WTC11 (cell line): ENCODE measurements around the gene VCPKMT.

Source experiments
- EMX1 ChIP-seq: fragments of 250-450 bp; sonication (Bioruptor Pico); IDR thresholded peaks from 2 replicates; pipeline ENCODE4 v1.8.0; 2021; ENCODE audit warnings: mild to moderate bottlenecking
- JUN ChIP-seq: sonication (generic); formaldehyde crosslinking; IDR thresholded peaks from 2 replicates; pipeline ENCODE4 v1.8.0; 2023; ENCODE audit warnings: mild to moderate bottlenecking, missing genetic modification reagents
- NFE2L1 ChIP-seq: sonication (generic); formaldehyde crosslinking; IDR thresholded peaks from 2 replicates; pipeline ENCODE4 v1.8.1; 2023; ENCODE audit warnings: missing genetic modification reagents
- NFYB ChIP-seq: sonication (generic); formaldehyde crosslinking; conservative IDR thresholded peaks from 2 replicates; pipeline ENCODE4 v1.8.0; 2022; ENCODE audit warnings: low read depth, missing genetic modification reagents
- NR3C1 ChIP-seq: sonication (generic); formaldehyde crosslinking; conservative IDR thresholded peaks from 2 replicates; pipeline ENCODE4 v1.8.1; 2023; ENCODE audit warnings: low read depth, mild to moderate bottlenecking, missing genetic modification reagents
- ZBTB21 ChIP-seq: sonication (generic); formaldehyde crosslinking; IDR thresholded peaks from 2 replicates; pipeline ENCODE4 v1.8.1; 2023; ENCODE audit warnings: mild to moderate bottlenecking, missing genetic modification reagents, borderline replicate concordance
- ZNF317 ChIP-seq: sonication (generic); formaldehyde crosslinking; IDR thresholded peaks from 2 replicates; pipeline ENCODE4 v1.8.1; 2023; ENCODE audit warnings: low read depth, mild to moderate bottlenecking, moderate library complexity, missing genetic modification reagents, borderline replicate concordance
- TF ChIP-seq, protein P1 (sequence below): fragments of 200-600 bp; IDR thresholded peaks from 2 replicates; pipeline ENCODE4 v1.8.0; 2022; ENCODE audit warnings: antibody characterized with exemption
- TF ChIP-seq, protein P2 (sequence below): sonication (generic); formaldehyde crosslinking; conservative IDR thresholded peaks from 2 replicates; pipeline ENCODE4 v1.8.1; 2022; ENCODE audit warnings: mild to moderate bottlenecking, missing genetic modification reagents
- TF ChIP-seq, protein P3 (sequence below): sonication (generic); formaldehyde crosslinking; IDR thresholded peaks from 2 replicates; pipeline ENCODE4 v1.8.0; 2022; ENCODE audit warnings: mild to moderate bottlenecking, missing genetic modification reagents
- TF ChIP-seq, protein P4 (sequence below): sonication (generic); formaldehyde crosslinking; IDR thresholded peaks from 2 replicates; pipeline ENCODE4 v1.8.0; 2022; ENCODE audit warnings: mild to moderate bottlenecking, missing genetic modification reagents

DNA sequence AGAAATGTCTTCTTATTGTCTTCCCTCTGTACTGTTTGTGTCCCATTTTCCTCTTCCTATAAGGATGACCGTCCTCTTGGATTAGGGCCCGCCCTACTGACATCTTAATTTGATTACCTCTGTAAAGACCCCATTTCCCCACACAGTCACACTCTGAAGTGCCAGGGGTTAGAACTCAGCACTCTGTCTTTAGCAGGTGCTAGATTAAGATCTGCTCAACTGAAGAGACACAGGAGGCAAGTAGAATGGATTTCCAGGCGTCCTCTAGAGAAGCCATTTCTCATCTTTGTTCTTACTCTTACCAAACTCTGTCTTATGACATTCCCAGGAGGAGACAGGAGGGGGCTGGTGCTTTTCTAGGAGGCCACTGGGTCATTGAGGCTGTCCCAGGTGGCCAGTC is 50.8 kb downstream of the VCPKMT start:
- TF ChIP-seq, protein P1, sequence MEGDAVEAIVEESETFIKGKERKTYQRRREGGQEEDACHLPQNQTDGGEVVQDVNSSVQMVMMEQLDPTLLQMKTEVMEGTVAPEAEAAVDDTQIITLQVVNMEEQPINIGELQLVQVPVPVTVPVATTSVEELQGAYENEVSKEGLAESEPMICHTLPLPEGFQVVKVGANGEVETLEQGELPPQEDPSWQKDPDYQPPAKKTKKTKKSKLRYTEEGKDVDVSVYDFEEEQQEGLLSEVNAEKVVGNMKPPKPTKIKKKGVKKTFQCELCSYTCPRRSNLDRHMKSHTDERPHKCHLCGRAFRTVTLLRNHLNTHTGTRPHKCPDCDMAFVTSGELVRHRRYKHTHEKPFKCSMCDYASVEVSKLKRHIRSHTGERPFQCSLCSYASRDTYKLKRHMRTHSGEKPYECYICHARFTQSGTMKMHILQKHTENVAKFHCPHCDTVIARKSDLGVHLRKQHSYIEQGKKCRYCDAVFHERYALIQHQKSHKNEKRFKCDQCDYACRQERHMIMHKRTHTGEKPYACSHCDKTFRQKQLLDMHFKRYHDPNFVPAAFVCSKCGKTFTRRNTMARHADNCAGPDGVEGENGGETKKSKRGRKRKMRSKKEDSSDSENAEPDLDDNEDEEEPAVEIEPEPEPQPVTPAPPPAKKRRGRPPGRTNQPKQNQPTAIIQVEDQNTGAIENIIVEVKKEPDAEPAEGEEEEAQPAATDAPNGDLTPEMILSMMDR: no peak
- TF ChIP-seq NFYB (CRISPR knock-in tag) (no peak), EMX1 (CRISPR knock-in tag) (no peak), NR3C1 (CRISPR knock-in tag) (no peak), NFE2L1 (CRISPR knock-in tag) (no peak), ZNF317 (no peak), ZBTB21 (CRISPR knock-in tag) (no peak), JUN (CRISPR knock-in tag) (no peak)
- TF ChIP-seq, protein P2, sequence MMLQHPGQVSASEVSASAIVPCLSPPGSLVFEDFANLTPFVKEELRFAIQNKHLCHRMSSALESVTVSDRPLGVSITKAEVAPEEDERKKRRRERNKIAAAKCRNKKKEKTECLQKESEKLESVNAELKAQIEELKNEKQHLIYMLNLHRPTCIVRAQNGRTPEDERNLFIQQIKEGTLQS (CRISPR knock-in tag): no peak
- TF ChIP-seq, protein P3, sequence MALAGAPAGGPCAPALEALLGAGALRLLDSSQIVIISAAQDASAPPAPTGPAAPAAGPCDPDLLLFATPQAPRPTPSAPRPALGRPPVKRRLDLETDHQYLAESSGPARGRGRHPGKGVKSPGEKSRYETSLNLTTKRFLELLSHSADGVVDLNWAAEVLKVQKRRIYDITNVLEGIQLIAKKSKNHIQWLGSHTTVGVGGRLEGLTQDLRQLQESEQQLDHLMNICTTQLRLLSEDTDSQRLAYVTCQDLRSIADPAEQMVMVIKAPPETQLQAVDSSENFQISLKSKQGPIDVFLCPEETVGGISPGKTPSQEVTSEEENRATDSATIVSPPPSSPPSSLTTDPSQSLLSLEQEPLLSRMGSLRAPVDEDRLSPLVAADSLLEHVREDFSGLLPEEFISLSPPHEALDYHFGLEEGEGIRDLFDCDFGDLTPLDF (CRISPR knock-in tag): no peak
- TF ChIP-seq, protein P4, sequence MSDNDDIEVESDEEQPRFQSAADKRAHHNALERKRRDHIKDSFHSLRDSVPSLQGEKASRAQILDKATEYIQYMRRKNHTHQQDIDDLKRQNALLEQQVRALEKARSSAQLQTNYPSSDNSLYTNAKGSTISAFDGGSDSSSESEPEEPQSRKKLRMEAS (CRISPR knock-in tag): no peak
